Central memory CD8-positive, alpha-beta T cell (primary cell): ENCODE results near the gene FAM47E.
A peak's percentile ranks its signal among the peaks of the same experiment; 100 is the strongest.

Experiments used
- ATAC-seq: fragments of 150-1000 bp; cut with Tn5 transposase; replicated peaks from 2 replicates; pipeline ENCODE4 v1.10.0; 2022; ENCODE audit warnings: mild to moderate bottlenecking, moderate FRiP score, moderate number of reproducible peaks; ENCODE audit not compliant: poor library complexity, severe bottlenecking; ENCODE audit errors: extremely low read depth
- DNase-seq, 2 donors: peaks; one replicate each; pipeline ENCODE4 v3.0.0; 2021; ENCODE audit warnings: low spot score in 2 of 2
- H3K27ac Mint-ChIP-seq: one replicate; pipeline ENCODE4 v1.8.0; 2022; ENCODE audit warnings: low read depth, mild to moderate bottlenecking, moderate library complexity, mixed read lengths
- H3K27me3 Mint-ChIP-seq: one replicate; pipeline ENCODE4 v1.8.0; 2022; ENCODE audit warnings: mixed read lengths
- H3K36me3 Mint-ChIP-seq: one replicate; pipeline ENCODE4 v1.8.0; 2022; ENCODE audit warnings: mild to moderate bottlenecking, moderate library complexity, mixed read lengths; ENCODE audit not compliant: insufficient read depth
- H3K4me1 Mint-ChIP-seq: one replicate; pipeline ENCODE4 v1.8.0; 2022; ENCODE audit warnings: mixed read lengths
- H3K4me3 Mint-ChIP-seq: one replicate; pipeline ENCODE4 v1.8.0; 2022; ENCODE audit warnings: mild to moderate bottlenecking, moderate library complexity, mixed read lengths
- H3K9me3 Mint-ChIP-seq: one replicate; pipeline ENCODE4 v1.8.0; 2022; ENCODE audit warnings: mixed read lengths

The FAM47E gene

DNA sequence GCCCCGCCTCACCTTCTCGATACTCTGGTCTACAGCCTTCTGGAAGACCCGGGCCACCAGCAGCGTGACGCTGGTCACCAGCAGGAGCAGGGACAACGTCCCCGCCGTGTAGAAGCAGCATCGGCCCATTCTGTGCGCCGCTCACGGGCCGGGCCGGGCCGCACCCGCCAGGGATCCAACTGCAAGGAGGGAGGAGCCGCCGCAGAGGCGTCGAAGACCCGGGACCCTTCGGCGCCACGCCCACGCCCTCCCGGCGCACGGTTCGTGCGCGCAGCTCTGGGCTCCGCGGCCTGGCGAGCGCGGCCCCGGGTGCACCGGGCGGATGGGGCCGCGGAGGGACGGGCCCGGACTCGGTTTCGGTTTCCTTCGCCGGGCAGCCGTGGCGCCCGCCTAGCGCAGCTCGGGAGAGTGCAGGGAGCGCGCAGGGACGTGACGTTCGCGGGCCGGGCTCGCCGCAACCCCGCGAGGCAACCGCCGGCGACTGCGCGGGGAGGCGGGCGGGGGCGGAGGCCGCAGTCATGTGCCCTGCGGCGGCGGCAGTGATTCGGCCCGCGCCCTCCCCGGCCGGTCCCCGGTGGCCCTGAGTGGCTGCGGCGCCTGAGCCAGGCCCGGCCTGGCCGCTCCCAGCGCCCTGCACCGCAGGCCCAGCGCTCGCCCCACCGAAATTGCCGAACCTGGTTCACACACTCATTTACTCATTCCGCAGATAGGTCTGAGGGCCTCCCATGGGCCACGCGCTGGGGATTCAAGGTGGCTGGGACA is 37.9 kb upstream of the FAM47E start, which contains the start of gene SCARB2:
Gene SCARB2, minus strand, starts transcription at position 410 of the 762 bp plus-strand sequence. Its CDS starts 281 bp downstream, at position 129.
- peaks cover 50% of the 10 kb centered on the region for H3K4me1 Mint-ChIP-seq
- no peaks in the 10 kb centered on the region for H3K9me3 Mint-ChIP-seq
- H3K36me3 Mint-ChIP-seq = peaks cover 12% of the 10 kb centered on the region
- DNase-seq (peak; percentile 63 to 70), ATAC-seq (peak; percentile 66)
- H3K4me3 Mint-ChIP-seq = peak within 1 kb of the TSS; percentile 77
- H3K27me3 Mint-ChIP-seq = no peaks in the 10 kb centered on the region
- H3K27ac Mint-ChIP-seq = peak within 1 kb of the TSS; percentile 60

DNA sequence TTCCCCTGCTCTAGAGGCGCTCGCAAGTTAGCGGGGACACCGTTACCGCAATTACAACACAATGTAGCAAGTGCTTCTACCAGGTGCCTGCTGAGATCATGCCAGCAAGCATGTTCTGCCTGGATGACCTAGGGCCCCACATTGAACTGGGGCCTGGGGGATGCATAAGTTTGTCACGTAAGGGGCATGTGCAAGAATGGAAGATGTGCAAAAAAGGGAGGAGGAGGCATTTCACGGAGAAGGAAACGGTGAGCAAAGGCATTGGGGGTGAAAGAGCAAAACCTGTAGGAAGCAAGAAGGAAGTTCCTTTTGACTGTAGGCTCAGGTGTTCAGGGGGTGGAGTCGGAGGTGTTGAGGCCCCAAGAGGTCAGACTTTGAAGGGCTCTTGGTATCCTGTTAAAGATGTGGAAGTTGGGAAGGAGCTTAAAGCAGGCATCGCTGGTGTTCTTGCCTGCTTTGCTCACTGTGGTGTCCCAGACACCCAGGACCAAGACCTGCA is 37.3 kb upstream of the FAM47E start:
- Mint-ChIP-seq H3K27me3 (no peaks in the 10 kb centered on the region), H3K27ac (peak overlapping the region; percentile 60), H3K4me3 (peak overlapping the region; percentile 77), H3K36me3 (peaks cover 12% of the 10 kb centered on the region), H3K9me3 (no peaks in the 10 kb centered on the region), H3K4me1 (peaks cover 48% of the 10 kb centered on the region)
- ATAC-seq (peak; percentile 75), DNase-seq (no peak)

DNA sequence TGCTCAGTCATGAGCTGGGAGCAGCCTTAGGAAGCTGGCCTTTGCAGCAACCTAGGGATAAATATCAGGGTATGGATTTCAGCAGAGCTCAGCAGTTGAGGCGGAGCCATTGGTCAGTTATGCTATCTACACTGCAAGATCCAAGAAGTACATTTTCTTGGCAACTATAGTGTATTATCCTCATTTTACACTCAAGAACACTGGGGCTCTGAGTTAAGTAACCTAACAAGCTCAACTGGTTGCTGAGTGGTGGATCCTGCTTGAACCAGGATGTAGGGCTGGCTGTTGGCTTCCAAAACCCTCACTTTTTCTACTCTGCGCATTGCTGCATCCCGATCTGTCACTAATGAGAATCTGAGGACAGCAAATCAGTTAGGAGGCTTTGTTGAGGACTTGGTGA is 36.4 kb upstream of the FAM47E start:
- Mint-ChIP-seq H3K4me1 (peaks cover 43% of the 10 kb centered on the region), H3K36me3 (peaks cover 10% of the 10 kb centered on the region), H3K9me3 (no peaks in the 10 kb centered on the region), H3K27ac (peak overlapping the region; percentile 60), H3K4me3 (peak overlapping the region; percentile 77), H3K27me3 (no peaks in the 10 kb centered on the region)
- ATAC-seq (no peak), DNase-seq (no peak)

DNA sequence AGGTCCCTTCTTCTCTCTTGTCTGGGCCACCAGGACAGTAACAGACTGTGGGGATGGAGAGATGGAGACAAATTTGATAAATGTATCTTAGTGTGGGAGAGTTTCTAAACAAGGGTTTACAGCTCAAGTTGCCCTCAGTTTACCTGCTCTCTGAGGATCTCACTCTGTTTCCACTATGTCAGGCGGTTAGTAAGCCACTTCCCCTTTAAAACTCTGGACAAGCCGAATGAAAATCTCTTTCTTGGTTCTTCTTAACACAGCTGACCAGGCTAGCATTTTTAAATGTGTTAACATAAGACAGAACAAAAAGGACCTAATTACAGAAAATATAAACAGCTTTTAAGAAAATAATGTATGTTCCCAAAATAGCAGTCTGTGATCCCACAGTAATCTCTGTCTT is 35.0 kb upstream of the FAM47E start:
- Mint-ChIP-seq H3K27me3 (no peaks in the 10 kb centered on the region), H3K27ac (peak overlapping the region; percentile 42), H3K4me1 (peaks cover 30% of the 10 kb centered on the region), H3K36me3 (peaks cover 10% of the 10 kb centered on the region), H3K4me3 (no peak overlapping the region), H3K9me3 (no peaks in the 10 kb centered on the region)
- DNase-seq = no peak
- no peak for ATAC-seq

DNA sequence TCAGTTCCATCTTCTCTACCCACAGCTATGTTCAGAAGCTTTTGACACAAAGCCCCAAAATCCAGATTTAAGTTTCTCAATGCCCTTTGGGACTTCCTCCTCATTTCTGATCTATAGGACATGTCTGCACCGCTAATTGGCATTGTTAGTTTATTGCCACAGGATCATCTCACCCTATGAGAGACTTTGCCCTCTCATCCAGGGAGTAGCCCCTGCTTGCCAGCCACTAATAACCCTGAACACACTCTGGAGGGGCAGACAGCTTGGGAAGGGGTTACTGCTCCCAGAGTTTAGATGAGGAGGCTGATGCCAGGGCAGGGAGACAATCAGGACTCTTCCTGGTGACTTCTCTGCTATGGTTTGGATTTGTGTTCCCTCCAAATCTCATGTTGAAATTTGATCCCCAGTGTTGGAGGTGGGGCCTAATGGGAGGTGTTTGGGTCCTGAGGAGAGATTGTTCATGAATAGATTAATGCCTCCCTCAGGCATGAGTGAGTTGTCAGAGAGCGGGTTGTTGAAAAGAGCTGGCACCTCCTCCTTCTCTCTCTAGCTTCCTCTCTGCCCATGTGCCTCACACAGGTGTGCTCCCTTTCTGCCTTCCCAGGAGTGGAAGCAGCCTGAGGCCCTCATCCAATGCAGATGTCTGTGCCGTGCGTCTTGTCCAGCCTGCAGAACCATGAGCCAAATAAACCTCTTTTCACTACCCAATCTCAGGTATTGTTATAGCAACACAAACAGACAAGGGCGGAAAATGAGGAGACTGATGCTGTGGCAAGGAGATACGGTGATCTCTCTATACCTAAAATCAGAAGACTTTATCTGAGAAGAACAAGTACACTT is 34.3 kb upstream of the FAM47E start:
- Mint-ChIP-seq H3K4me1 (peaks cover 23% of the 10 kb centered on the region), H3K27me3 (no peaks in the 10 kb centered on the region), H3K4me3 (no peak overlapping the region), H3K36me3 (peaks cover 8% of the 10 kb centered on the region), H3K9me3 (no peaks in the 10 kb centered on the region), H3K27ac (no peak overlapping the region)
- no peak for ATAC-seq
- DNase-seq = no peak

DNA sequence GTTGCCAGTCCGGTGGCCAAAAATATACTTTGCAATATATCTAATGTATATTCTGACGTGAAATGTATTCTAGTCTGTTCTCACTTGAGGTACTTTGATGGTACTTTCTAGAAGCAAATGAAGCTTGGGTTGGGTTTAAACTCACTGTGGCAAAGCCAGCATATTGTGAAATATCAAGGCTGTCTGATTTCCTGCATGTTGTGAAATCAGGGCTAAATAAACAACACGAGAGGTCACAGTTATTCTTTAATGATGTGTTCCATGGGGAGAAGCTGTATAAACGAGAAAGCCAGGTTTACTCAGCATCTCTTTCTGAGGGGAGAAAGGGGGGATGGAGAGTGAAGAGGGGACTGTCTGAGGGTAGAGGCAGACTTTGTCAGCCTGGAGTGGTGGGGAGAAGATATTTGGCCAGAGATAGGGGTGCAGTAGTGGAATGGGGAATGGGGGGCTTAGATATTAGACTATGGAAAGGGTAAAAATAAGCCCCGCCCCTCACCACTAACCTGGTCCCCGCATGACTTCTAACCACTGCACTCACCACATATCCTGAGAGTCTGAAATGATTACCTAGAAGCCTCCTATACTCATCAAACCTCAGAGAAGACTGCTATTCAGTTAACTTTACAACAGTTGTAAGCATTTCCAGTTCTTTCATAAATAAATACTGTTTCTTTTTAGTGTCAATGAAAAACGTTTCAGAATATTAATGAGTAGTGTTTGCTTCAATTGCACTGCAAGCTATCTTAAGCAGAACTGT is 32.0 kb upstream of the FAM47E start:
- Mint-ChIP-seq H3K4me1 (peaks cover 5% of the 10 kb centered on the region), H3K27ac (no peak overlapping the region), H3K36me3 (no peaks in the 10 kb centered on the region), H3K27me3 (no peaks in the 10 kb centered on the region), H3K9me3 (no peaks in the 10 kb centered on the region), H3K4me3 (no peak overlapping the region)
- ATAC-seq (no peak), DNase-seq (no peak)

DNA sequence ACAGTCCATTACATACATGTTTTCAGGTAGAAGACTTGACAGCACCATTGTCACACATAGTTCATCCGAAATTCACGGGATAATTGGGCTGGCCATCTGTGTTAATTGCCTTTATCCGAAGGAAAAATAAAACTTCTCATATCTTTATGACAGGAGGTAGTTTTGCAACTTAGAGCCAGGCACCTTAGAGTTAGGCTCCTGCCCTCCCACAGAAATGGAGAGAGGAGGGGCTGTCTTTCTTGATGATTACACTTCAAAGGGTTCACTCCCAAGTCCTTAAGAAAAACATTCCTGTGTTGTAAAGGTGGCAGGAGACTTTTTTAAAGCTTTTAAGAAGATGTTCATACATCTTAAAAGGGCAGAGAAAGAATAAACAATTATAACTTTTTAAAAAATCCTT is 27.4 kb upstream of the FAM47E start:
- no peak overlapping the region for H3K27ac Mint-ChIP-seq

DNA sequence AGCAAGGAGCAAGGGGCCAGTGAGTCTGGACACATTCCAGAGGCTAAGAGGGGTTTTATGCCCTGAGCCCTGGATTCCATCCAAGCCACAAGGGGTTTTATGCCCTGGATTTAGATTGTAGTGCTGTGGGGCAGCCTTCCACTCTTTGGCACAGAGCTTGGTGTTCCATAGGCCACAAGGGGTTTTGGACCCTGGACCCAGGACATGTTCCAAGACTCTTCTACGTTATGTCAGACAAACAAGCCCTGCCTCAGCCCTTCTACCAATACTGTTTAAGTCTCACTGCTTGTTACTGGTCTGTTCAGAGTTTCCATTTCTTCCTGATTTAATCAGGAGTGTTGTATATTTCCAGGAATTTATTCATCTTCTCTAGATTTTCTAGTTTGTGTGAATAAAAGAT is 25.1 kb upstream of the FAM47E start:
- no peak overlapping the region for H3K27ac Mint-ChIP-seq
- ATAC-seq (no peak), DNase-seq (no peak)
- H3K4me3 Mint-ChIP-seq = no peak overlapping the region
- peaks cover 11% of the 10 kb centered on the region for H3K9me3 Mint-ChIP-seq
- H3K27me3 Mint-ChIP-seq = peaks cover 40% of the 10 kb centered on the region
- H3K4me1 Mint-ChIP-seq = no peaks in the 10 kb centered on the region
- no peaks in the 10 kb centered on the region for H3K36me3 Mint-ChIP-seq

More for the DNA sequence above, 27.4 kb upstream of the FAM47E start:
- ATAC-seq (no peak), DNase-seq (no peak)
- no peaks in the 10 kb centered on the region for H3K4me1 Mint-ChIP-seq
- H3K36me3 Mint-ChIP-seq = no peaks in the 10 kb centered on the region
- H3K27me3 Mint-ChIP-seq = peaks cover 34% of the 10 kb centered on the region
- H3K9me3 Mint-ChIP-seq = peaks cover 6% of the 10 kb centered on the region
- H3K4me3 Mint-ChIP-seq = no peak overlapping the region

DNA sequence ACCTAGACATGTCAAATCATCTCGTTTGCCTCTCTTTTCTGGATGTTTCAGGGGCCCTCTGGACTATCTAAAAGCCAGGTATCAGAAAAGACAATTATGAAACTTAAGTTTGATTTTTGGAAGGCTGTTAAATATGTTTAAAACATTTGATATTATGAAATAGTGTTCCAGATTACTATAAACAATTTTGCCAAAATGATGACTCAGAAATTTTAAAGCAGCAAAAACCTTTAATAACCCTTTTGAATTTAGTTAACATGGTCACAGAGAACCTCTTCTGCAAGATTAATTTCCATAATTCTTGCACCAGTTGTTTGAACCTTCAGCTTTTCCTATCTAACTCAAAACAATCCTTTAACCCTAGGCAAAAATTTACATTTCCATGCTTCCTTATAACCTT is 18.8 kb upstream of the FAM47E start:
- H3K27me3 Mint-ChIP-seq = peaks cover 24% of the 10 kb centered on the region
- DNase-seq (no peak), ATAC-seq (no peak)
- H3K4me3 Mint-ChIP-seq = no peak overlapping the region
- no peak overlapping the region for H3K27ac Mint-ChIP-seq
- peaks cover under 1% of the 10 kb centered on the region for H3K36me3 Mint-ChIP-seq
- peaks cover 15% of the 10 kb centered on the region for H3K9me3 Mint-ChIP-seq
- H3K4me1 Mint-ChIP-seq = no peaks in the 10 kb centered on the region

DNA sequence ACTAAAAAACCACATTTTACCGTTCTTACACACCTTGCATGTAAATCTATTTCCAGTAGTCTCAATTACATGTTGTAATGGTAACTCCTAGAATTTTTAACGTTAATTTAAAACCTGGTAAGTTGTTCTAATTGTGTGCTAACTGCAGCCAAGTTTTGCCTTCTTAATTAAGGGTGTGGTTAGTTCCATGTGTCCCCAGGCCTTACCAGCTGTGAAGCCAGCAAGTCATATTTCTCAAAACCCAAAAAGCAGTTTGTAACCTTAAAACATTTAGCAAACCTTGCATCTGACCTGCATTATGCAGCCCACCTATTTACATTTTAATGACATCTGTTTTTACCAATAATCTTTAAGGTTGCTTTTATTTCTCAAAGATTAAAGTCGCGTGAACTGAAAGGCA is 18.4 kb upstream of the FAM47E start:
- peaks cover 2% of the 10 kb centered on the region for H3K36me3 Mint-ChIP-seq
- no peak overlapping the region for H3K27ac Mint-ChIP-seq
- peaks cover 17% of the 10 kb centered on the region for H3K9me3 Mint-ChIP-seq
- no peaks in the 10 kb centered on the region for H3K4me1 Mint-ChIP-seq
- DNase-seq (no peak), ATAC-seq (no peak)
- peaks cover 20% of the 10 kb centered on the region for H3K27me3 Mint-ChIP-seq
- no peak overlapping the region for H3K4me3 Mint-ChIP-seq

DNA sequence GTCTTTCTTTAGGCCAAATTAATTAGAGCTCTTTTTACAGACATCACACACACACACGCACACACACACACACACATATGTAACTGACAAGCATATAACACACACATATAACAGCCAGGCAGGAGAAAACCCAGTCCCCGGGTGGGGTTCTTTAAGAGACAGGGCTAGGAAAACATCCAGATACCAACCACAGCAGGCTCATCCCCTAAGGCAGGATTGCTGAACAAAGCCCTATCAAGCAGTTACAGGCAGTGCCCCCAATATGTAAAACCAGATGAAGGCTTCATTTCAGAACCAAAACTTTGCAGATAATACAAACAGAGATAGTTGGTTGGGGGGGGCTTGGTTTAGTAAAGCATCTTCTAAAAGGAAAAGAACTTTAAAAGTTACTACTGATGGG is 18.0 kb upstream of the FAM47E start:
- H3K9me3 Mint-ChIP-seq = peaks cover 17% of the 10 kb centered on the region
- H3K4me3 Mint-ChIP-seq = no peak overlapping the region
- H3K36me3 Mint-ChIP-seq = peaks cover 2% of the 10 kb centered on the region
- no peak for ATAC-seq
- H3K27me3 Mint-ChIP-seq = peaks cover 18% of the 10 kb centered on the region
- no peaks in the 10 kb centered on the region for H3K4me1 Mint-ChIP-seq
- no peak for DNase-seq
- H3K27ac Mint-ChIP-seq = no peak overlapping the region

DNA sequence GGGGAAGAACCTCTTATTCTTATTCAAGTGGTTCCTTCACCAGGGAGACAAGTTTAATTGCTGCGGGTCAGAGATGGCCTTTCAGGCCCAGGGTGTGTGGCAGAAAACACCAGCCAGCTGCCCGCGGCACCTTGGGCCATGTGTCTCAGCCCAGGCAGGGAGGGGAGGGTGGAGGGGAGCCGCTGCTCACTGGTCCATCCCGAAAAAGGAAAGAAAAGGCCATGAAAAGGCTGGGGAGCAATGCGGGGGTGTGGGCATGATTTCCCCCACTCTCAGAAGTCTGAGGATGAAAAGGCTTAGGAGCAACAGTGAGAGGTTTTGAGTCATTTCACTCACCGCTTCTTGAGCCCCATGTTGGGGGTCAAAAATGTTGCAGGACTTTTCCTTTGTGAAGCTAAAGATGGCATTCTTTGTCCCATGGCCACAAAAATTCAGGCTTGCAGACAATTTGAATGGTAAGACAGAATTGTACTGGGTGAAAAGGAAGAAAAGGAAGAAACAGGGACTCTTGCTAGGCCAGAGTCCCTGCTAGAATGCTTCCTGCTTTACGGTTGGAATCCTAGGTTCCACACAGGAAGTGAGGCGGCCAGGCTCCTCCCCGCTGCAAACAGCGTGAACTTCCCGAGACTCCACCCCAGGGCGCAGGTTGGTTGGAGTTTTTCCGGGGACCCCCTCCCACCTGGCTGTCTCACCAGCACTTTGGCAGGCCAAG is 17.4 kb upstream of the FAM47E start:
- H3K36me3 Mint-ChIP-seq = peaks cover 2% of the 10 kb centered on the region
- no peak overlapping the region for H3K27ac Mint-ChIP-seq
- no peaks in the 10 kb centered on the region for H3K4me1 Mint-ChIP-seq
- DNase-seq = no peak
- H3K4me3 Mint-ChIP-seq = no peak overlapping the region
- peaks cover 12% of the 10 kb centered on the region for H3K27me3 Mint-ChIP-seq
- H3K9me3 Mint-ChIP-seq = peaks cover 12% of the 10 kb centered on the region
- no peak for ATAC-seq
